Neural progenitor cell (in vitro differentiated cells): ENCODE data around the gene CALN1. TPM values are rescaled to one million over a fixed set of nuclear protein-coding genes. Genes with fewer than 3 reads are reported as not detected.

Experiments used
- DNase-seq: peaks from one replicate; pipeline ENCODE4 v3.0.0-alpha.2; 2016; ENCODE audit warnings: low spot score
- H2AFZ ChIP-seq: fragments of 200-600 bp; sonication (generic); replicated peaks from 2 replicates; pipeline ENCODE4 v1.6.1; 2016; ENCODE audit warnings: antibody characterized with exemption
- H3F3A ChIP-seq: fragments of 200-600 bp; sonication (generic); 2 replicates; pipeline ENCODE4 v1.6.1; 2016; ENCODE audit warnings: antibody characterized with exemption, low read depth
- H3K27ac ChIP-seq: fragments of 200-600 bp; sonication (generic); 2 replicates; pipeline ENCODE4 v1.5.1; 2016; ENCODE audit warnings: mild to moderate bottlenecking
- H3K27me3 ChIP-seq: fragments of 200-600 bp; sonication (generic); 2 replicates; pipeline ENCODE4 v1.6.1; 2016; ENCODE audit warnings: mild to moderate bottlenecking, moderate library complexity
- H3K36me3 ChIP-seq: fragments of 200-600 bp; sonication (generic); 2 replicates; pipeline ENCODE4 v1.5.1; 2016
- H3K4me1 ChIP-seq: fragments of 200-600 bp; sonication (generic); 2 replicates; pipeline ENCODE4 v1.6.1; 2016; ENCODE audit warnings: mixed run types
- H3K4me2 ChIP-seq: fragments of 200-600 bp; sonication (generic); 2 replicates; pipeline ENCODE4 v1.6.1; 2016
- H3K4me3 ChIP-seq: fragments of 200-600 bp; sonication (generic); 2 replicates; pipeline ENCODE4 v1.5.1; 2016
- H3K79me2 ChIP-seq: fragments of 200-600 bp; sonication (generic); 2 replicates; pipeline ENCODE4 v1.6.1; 2016; ENCODE audit warnings: low read depth
- H3K9ac ChIP-seq: fragments of 200-600 bp; sonication (generic); 2 replicates; pipeline ENCODE4 v1.6.1; 2016
- H3K9me3 ChIP-seq: fragments of 200-600 bp; sonication (generic); 2 replicates; pipeline ENCODE4 v1.5.1; 2016; ENCODE audit warnings: low read depth
- H4K20me1 ChIP-seq: fragments of 200-600 bp; sonication (generic); 2 replicates; pipeline ENCODE4 v1.6.1; 2016; ENCODE audit warnings: low read depth
- H3K27ac Mint-ChIP-seq: 3 replicates; pipeline ENCODE4 v1.8.0; 2021; ENCODE audit warnings: mixed read lengths
- H3K27me3 Mint-ChIP-seq: 2 replicates; pipeline ENCODE4 v1.8.0; 2022; ENCODE audit warnings: low read depth, mild to moderate bottlenecking, inconsistent platforms, moderate library complexity, mixed read lengths; ENCODE audit not compliant: insufficient read depth
- H3K36me3 Mint-ChIP-seq: 3 replicates; pipeline ENCODE4 v1.8.0; 2021; ENCODE audit warnings: mixed read lengths
- H3K4me1 Mint-ChIP-seq: 3 replicates; pipeline ENCODE4 v1.8.0; 2021; ENCODE audit warnings: mixed read lengths
- H3K4me3 Mint-ChIP-seq: 3 replicates; pipeline ENCODE4 v1.8.0; 2021; ENCODE audit warnings: mild to moderate bottlenecking, moderate library complexity, mixed read lengths
- H3K9me3 Mint-ChIP-seq: 3 replicates; pipeline ENCODE4 v1.8.0; 2020; ENCODE audit warnings: mixed read lengths
- EZH2 ChIP-seq: fragments of 200-600 bp; sonication (generic); IDR thresholded peaks from 2 replicates; pipeline ENCODE4 v1.6.1; 2017; ENCODE audit warnings: antibody characterized with exemption, mild to moderate bottlenecking, moderate library complexity
- EZH2phosphoT487 ChIP-seq: fragments of 200-600 bp; sonication (generic); IDR thresholded peaks from 2 replicates; pipeline ENCODE4 v1.6.1; 2017; ENCODE audit warnings: antibody characterized with exemption
- total RNA-seq: library from RNA; depleted of rRNA; stranded (reverse); fragments of >200 nt; gene quantifications from 2 replicates; pipeline ENCODE4 v1.2.3, GENCODE V29; 2015; ENCODE audit warnings: low replicate concordance
- TF ChIP-seq, protein P1 (sequence below): fragments of 200-600 bp; sonication (generic); IDR thresholded peaks from 2 replicates; pipeline ENCODE4 v1.5.1; 2017; ENCODE audit warnings: antibody characterized with exemption, mild to moderate bottlenecking

Gene CALN1
- total RNA-seq, 1 donor from 2014 or later, result 3.1 TPM

DNA sequence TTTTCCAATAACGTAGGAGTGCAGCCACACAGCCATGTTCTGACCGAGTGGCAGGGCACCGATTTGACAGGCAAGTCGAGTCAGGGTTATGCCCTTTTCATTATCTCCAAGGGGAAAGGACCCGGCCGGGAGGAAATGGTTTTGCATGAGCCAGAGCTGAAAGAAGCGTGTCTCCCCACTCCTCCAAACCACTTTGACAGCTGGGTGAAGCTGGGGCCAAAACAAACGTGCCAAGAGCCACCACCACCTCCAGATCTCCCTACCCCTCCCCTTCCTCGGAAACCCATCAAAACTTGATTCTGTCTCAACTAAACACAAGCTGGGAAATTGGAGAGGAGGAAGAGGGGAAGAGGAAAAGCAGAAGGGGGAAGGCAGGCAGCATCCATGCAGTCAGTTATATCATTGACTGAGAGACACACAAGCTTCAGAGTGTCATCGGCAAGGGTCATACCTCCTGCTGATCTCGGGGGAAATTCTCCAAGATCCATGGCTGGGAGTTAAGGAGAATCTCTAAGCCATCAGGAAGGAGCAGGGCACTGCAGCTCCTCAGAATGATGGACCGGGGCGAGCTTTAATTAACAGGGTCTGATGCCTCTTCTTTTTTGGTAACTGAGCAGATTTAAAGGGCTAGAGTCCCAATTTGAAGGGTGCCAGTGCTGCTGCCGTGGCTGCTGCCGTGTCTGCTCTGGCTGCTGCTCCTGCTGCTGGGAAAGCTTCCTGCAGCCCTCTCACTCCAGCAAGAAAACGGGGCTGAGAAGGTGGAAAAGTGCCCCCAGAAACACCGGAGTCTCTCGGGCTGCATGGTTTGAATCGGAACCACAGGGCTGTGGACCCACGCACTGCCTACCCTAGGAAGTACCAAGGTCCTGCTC is 34.7 kb upstream of the CALN1 start:
- Histone ChIP-seq H3F3A (no peaks in the 10 kb centered on the region), H2AFZ (peak overlapping the region; percentile 6), H3K79me2 (no peaks in the 10 kb centered on the region), H3K9ac (no peak overlapping the region), H3K4me1 (peaks cover 22% of the 10 kb centered on the region), H3K27ac (no peak overlapping the region), H4K20me1 (no peaks in the 10 kb centered on the region), H3K36me3 (no peaks in the 10 kb centered on the region), H3K4me3 (no peak overlapping the region), H3K4me2 (peak overlapping the region; percentile 38), H3K27me3 (peaks cover 5% of the 10 kb centered on the region), H3K9me3 (no peaks in the 10 kb centered on the region)
- no peak overlapping the region for H3K4me3 Mint-ChIP-seq
- no peaks in the 10 kb centered on the region for H3K36me3 Mint-ChIP-seq
- peaks cover 15% of the 10 kb centered on the region for H3K27me3 Mint-ChIP-seq
- peak; percentile 34 for DNase-seq
- peaks cover 38% of the 10 kb centered on the region for H3K4me1 Mint-ChIP-seq
- H3K27ac Mint-ChIP-seq, result no peak overlapping the region
- TF ChIP-seq, protein P1, sequence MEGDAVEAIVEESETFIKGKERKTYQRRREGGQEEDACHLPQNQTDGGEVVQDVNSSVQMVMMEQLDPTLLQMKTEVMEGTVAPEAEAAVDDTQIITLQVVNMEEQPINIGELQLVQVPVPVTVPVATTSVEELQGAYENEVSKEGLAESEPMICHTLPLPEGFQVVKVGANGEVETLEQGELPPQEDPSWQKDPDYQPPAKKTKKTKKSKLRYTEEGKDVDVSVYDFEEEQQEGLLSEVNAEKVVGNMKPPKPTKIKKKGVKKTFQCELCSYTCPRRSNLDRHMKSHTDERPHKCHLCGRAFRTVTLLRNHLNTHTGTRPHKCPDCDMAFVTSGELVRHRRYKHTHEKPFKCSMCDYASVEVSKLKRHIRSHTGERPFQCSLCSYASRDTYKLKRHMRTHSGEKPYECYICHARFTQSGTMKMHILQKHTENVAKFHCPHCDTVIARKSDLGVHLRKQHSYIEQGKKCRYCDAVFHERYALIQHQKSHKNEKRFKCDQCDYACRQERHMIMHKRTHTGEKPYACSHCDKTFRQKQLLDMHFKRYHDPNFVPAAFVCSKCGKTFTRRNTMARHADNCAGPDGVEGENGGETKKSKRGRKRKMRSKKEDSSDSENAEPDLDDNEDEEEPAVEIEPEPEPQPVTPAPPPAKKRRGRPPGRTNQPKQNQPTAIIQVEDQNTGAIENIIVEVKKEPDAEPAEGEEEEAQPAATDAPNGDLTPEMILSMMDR, result no peak
- no peak for TF ChIP-seq EZH2phosphoT487
- no peak for TF ChIP-seq EZH2
- peaks cover 3% of the 10 kb centered on the region for H3K9me3 Mint-ChIP-seq

DNA sequence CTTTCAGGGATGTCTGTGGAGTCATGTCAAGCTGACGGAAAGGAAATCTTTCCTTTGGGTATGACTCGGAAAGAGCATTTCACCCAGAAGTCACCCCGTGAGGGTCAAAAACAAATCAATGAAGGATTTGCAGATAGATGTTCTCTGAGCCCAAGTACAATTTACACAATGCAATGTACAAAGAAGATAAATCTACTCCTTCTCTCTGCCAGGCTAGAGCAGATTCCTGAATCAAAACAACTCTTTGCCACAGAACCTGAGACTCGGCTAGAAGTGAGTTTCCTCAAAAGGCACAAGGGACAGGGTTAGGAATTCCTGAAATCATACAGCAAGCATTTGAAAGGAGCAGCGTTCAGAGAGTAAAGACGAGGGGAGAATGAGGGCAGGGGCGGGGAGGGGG is 34.0 kb upstream of the CALN1 start:
- no peak for DNase-seq
- Mint-ChIP-seq H3K27me3 (peaks cover 15% of the 10 kb centered on the region), H3K9me3 (no peaks in the 10 kb centered on the region), H3K27ac (no peak overlapping the region), H3K4me3 (no peak overlapping the region), H3K36me3 (no peaks in the 10 kb centered on the region), H3K4me1 (peaks cover 38% of the 10 kb centered on the region)
- H2AFZ ChIP-seq, result no peak overlapping the region
- TF ChIP-seq, protein P1, result no peak
- H3K27me3 ChIP-seq, result peaks cover 5% of the 10 kb centered on the region
- no peaks in the 10 kb centered on the region for H3K79me2 ChIP-seq
- H3K9ac ChIP-seq, result no peak overlapping the region
- H3K9me3 ChIP-seq, result no peaks in the 10 kb centered on the region
- no peaks in the 10 kb centered on the region for H3F3A ChIP-seq
- H3K36me3 ChIP-seq, result no peaks in the 10 kb centered on the region
- peaks cover 22% of the 10 kb centered on the region for H3K4me1 ChIP-seq
- H4K20me1 ChIP-seq, result no peaks in the 10 kb centered on the region
- H3K4me3 ChIP-seq, result no peak overlapping the region
- no peak overlapping the region for H3K4me2 ChIP-seq
- H3K27ac ChIP-seq, result no peak overlapping the region

DNA sequence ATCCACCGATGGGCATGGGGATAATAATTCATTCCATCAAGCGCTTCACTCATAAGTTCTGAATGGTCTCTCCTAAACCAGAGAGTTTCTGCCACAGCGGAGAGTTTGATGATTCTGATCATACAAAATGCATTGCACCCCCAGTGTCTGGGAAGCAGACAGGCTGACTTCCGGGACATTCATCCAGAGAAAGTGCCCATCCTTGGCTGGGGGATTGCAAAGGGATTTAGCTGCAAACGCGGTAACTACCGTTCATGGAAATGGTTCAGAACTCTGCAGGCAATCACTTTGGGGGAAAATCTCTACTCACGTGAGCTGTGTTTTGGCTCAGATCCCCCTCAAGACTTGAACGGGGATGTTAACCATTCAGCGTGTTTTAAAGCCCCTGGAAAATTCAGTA is 33.4 kb upstream of the CALN1 start:
- peaks cover 22% of the 10 kb centered on the region for H3K4me1 ChIP-seq
- H3K27ac ChIP-seq, result no peak overlapping the region
- H3K9me3 ChIP-seq, result no peaks in the 10 kb centered on the region
- DNase-seq, result no peak
- no peaks in the 10 kb centered on the region for H4K20me1 ChIP-seq
- no peaks in the 10 kb centered on the region for H3K79me2 ChIP-seq
- no peak overlapping the region for H3K4me2 ChIP-seq
- H3K36me3 ChIP-seq, result no peaks in the 10 kb centered on the region
- H3F3A ChIP-seq, result no peaks in the 10 kb centered on the region
- H3K4me3 ChIP-seq, result no peak overlapping the region
- H3K4me1 Mint-ChIP-seq, result peaks cover 38% of the 10 kb centered on the region
- H2AFZ ChIP-seq, result no peak overlapping the region
- H3K27me3 ChIP-seq, result peaks cover 5% of the 10 kb centered on the region
- H3K4me3 Mint-ChIP-seq, result no peak overlapping the region
- no peak overlapping the region for H3K9ac ChIP-seq
- no peak overlapping the region for H3K27ac Mint-ChIP-seq
- peaks cover 15% of the 10 kb centered on the region for H3K27me3 Mint-ChIP-seq
- TF ChIP-seq EZH2, result no peak
- TF ChIP-seq EZH2phosphoT487, result no peak
- TF ChIP-seq, protein P1, result no peak
- H3K9me3 Mint-ChIP-seq, result no peaks in the 10 kb centered on the region
- no peaks in the 10 kb centered on the region for H3K36me3 Mint-ChIP-seq
